HepG2 (cell line): ENCODE data around the gene TCF7L2. TPM values are rescaled to one million over a fixed set of nuclear protein-coding genes. Genes with fewer than 3 reads are reported as not detected.
A peak's percentile ranks its signal among the peaks of the same experiment; 100 is the strongest.

ENCODE experiments used
- ARHGAP35 ChIP-seq: sonication (generic); formaldehyde crosslinking; IDR thresholded peaks from 2 replicates; pipeline ENCODE4 v1.9.0; 2022; ENCODE audit warnings: mild to moderate bottlenecking, inconsistent platforms, moderate library complexity, missing genetic modification reagents, borderline replicate concordance
- ATF7 ChIP-seq, 2 experiments: fragments of 450-650 bp in 1 of 2; sonication (generic) in 1 of 2; formaldehyde crosslinking in 1 of 2; IDR thresholded peaks; 2 replicates each; pipeline versions ENCODE4 v1.4.0 to v1.6.1; 2016 to 2020; ENCODE audit warnings: antibody characterized with exemption in 1 of 2, mild to moderate bottlenecking in 1 of 2, missing genetic modification reagents in 1 of 2
- BORCS8-MEF2B ChIP-seq: sonication (generic); formaldehyde crosslinking; IDR thresholded peaks from 2 replicates; pipeline ENCODE4 v1.8.0; 2022; ENCODE audit warnings: mild to moderate bottlenecking, missing genetic modification reagents
- CHCHD3 ChIP-seq: sonication (generic); formaldehyde crosslinking; IDR thresholded peaks from 2 replicates; pipeline ENCODE4 v1.8.0; 2022; ENCODE audit warnings: mild to moderate bottlenecking, missing genetic modification reagents, moderate library complexity
- HMGA1 ChIP-seq: sonication (generic); formaldehyde crosslinking; conservative IDR thresholded peaks from 2 replicates; pipeline ENCODE4 v1.4.0; 2020; ENCODE audit warnings: missing genetic modification reagents
- HOXA9 ChIP-seq: sonication (generic); formaldehyde crosslinking; IDR thresholded peaks from 2 replicates; pipeline ENCODE4 v1.8.1; 2022; ENCODE audit warnings: missing genetic modification reagents, mild to moderate bottlenecking, moderate library complexity, borderline replicate concordance
- KAT2B ChIP-seq: fragments of 150-350 bp; IDR thresholded peaks from 2 replicates; pipeline ENCODE4 v1.6.1; 2014; ENCODE audit warnings: low read depth, low read length, borderline replicate concordance
- KDM5B ChIP-seq: sonication (generic); formaldehyde crosslinking; IDR thresholded peaks from 2 replicates; pipeline ENCODE4 v1.4.0; 2020; ENCODE audit warnings: missing genetic modification reagents, mild to moderate bottlenecking, borderline replicate concordance
- LCORL ChIP-seq, 2 experiments: fragments of 450-650 bp in 1 of 2; sonication (generic) in 1 of 2; formaldehyde crosslinking in 1 of 2; IDR thresholded peaks; 2 replicates each; pipeline versions ENCODE4 v1.5.0 to v1.6.1; 2017 to 2020; ENCODE audit warnings: antibody characterized with exemption in 1 of 2, missing genetic modification reagents in 1 of 2
- NFE2L1 ChIP-seq: sonication (generic); formaldehyde crosslinking; IDR thresholded peaks from 2 replicates; pipeline ENCODE4 v1.4.0; 2020; ENCODE audit warnings: missing genetic modification reagents, mild to moderate bottlenecking, borderline replicate concordance
- PATZ1 ChIP-seq: sonication (generic); formaldehyde crosslinking; IDR thresholded peaks from 2 replicates; pipeline ENCODE4 v1.4.0; 2020; ENCODE audit warnings: missing genetic modification reagents
- THRA ChIP-seq: sonication (generic); formaldehyde crosslinking; IDR thresholded peaks from 2 replicates; pipeline ENCODE4 v1.4.0; 2020; ENCODE audit warnings: missing genetic modification reagents, borderline replicate concordance
- ZBTB8A ChIP-seq: sonication (generic); formaldehyde crosslinking; IDR thresholded peaks from 2 replicates; pipeline ENCODE4 v1.4.0; 2020; ENCODE audit warnings: mild to moderate bottlenecking, low read depth, missing genetic modification reagents, borderline replicate concordance
- ZFP62 ChIP-seq: sonication (generic); formaldehyde crosslinking; IDR thresholded peaks from 2 replicates; pipeline ENCODE4 v1.4.0; 2020; ENCODE audit warnings: missing genetic modification reagents
- ZNF18 ChIP-seq: sonication (generic); formaldehyde crosslinking; IDR thresholded peaks from 2 replicates; pipeline ENCODE4 v1.8.0; 2022; ENCODE audit warnings: mild to moderate bottlenecking, missing genetic modification reagents; ENCODE audit not compliant: insufficient replicate concordance
- ZNF660 ChIP-seq: sonication (generic); formaldehyde crosslinking; IDR thresholded peaks from 2 replicates; pipeline ENCODE4 v1.5.1; 2020; ENCODE audit warnings: mild to moderate bottlenecking, low read depth, missing genetic modification reagents, borderline replicate concordance
- ZNF720 ChIP-seq: sonication (generic); formaldehyde crosslinking; IDR thresholded peaks from 2 replicates; pipeline ENCODE4 v1.4.0; 2020; ENCODE audit warnings: missing genetic modification reagents
- ZNF775 ChIP-seq: sonication (generic); formaldehyde crosslinking; IDR thresholded peaks from 2 replicates; pipeline ENCODE4 v1.4.0; 2020; ENCODE audit warnings: missing genetic modification reagents, mild to moderate bottlenecking, moderate library complexity, borderline replicate concordance
- polyA plus RNA-seq, 8 experiments: library from polyadenylated mRNA; depleted of rRNA in 3 of 8; stranded (reverse) in 7 of 8; unstranded in 1 of 8; fragments of >200 nt; fragmentation: Illumina TruSeq in 4 of 8; extraction: Trizol in 4 of 8; gene quantifications; 2 replicates each; pipeline versions ENCODE4 v1.2.1 to v1.2.3, GENCODE V29; 2011 to 2016; ENCODE audit warnings: low read depth in 4 of 8, missing spikeins in 1 of 8, mixed read lengths in 1 of 8; ENCODE audit not compliant: insufficient read depth in 1 of 8
- total RNA-seq, 5 experiments: library from RNA; depleted of rRNA; stranded (reverse); fragments of >200 nt; fragmentation: Illumina TruSeq; extraction: Trizol; gene quantifications; 2 replicates each; pipeline ENCODE4 v1.2.3, GENCODE V29; 2016; ENCODE audit warnings: low read depth in 1 of 5
- TF ChIP-seq, protein P1 (sequence below): sonication (generic); formaldehyde crosslinking; IDR thresholded peaks from 2 replicates; pipeline ENCODE4 v1.4.0; 2020; ENCODE audit warnings: missing genetic modification reagents; ENCODE audit errors: not compliant biosample characterization

Gene TCF7L2
- total and polyA plus RNA-seq, 2 of the 13 experiments (the other 11 are each of a cell fraction or from before 2014, with no cell fraction given) = 3.9 to 13.7 TPM

DNA sequence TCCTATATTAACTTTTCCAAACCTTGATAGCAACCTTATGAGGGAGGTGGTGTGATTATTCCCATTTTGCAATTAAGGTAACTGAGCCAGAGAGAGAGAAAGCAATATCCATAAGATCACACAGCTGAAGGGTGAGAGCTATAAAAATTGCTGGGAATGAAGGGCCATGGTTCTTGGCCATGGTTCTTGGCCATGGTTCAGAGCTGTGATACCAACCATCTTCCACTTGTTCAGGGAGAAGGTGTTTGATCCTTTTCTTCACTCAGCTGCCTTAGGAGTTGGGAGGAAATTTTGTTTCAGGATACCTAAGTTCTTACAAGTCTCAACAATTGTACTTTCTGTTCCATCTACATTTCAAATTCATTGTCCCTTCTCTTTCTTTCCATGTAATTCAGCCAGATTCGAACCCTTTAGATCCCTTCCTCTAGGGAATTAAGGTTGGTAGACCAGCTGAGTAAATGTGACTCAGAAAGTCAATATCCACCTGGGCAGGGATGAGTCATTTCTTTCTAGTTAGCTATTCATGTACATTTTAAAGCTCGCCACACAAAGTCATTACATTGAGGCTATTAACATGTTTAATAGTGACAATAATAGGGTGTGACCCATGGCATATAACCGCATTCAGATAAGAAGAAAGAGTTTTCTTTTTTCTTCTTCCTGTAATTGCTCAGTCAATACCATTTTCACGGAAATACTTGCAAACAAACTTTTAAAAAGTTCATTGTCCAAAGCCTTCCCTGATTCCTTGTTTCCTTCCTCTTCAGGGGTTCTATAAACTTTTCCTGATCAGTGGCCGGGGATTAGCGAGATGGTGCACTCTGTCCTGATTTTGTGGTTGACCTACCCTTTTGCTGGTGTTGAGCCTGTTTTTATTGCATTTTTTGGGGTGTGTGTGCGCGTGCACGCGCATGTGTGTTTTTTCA is 143.4 kb downstream of the TCF7L2 start (continued):
- no peak for TF ChIP-seq ARHGAP35 (CRISPR knock-in tag)
- TF ChIP-seq THRA = no peak
- TF ChIP-seq NFE2L1 (CRISPR knock-in tag) = no peak
- no peak for TF ChIP-seq LCORL (IDR thresholded peaks at IDR 0.05)
- TF ChIP-seq LCORL (CRISPR knock-in tag; IDR thresholded peaks at IDR 0.05) = no peak
- no peak for TF ChIP-seq ZNF660
- no peak for TF ChIP-seq HOXA9
- no peak for TF ChIP-seq ZFP62 (CRISPR knock-in tag)
- no peak for TF ChIP-seq PATZ1 (CRISPR knock-in tag)
- TF ChIP-seq ATF7 (IDR thresholded peaks at IDR 0.05) = peak; percentile 50
- TF ChIP-seq ATF7 (CRISPR knock-in tag; IDR thresholded peaks at IDR 0.05) = no peak; the same call in 1 of the 2 replicates
- TF ChIP-seq HMGA1 (CRISPR knock-in tag) = no peak
- TF ChIP-seq, protein P1, sequence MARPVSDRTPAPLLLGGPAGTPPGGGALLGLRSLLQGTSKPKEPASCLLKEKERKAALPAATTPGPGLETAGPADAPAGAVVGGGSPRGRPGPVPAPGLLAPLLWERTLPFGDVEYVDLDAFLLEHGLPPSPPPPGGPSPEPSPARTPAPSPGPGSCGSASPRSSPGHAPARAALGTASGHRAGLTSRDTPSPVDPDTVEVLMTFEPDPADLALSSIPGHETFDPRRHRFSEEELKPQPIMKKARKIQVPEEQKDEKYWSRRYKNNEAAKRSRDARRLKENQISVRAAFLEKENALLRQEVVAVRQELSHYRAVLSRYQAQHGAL (CRISPR knock-in tag) = no peak
- no peak for TF ChIP-seq ZNF18 (CRISPR knock-in tag)
- no peak for TF ChIP-seq ZBTB8A (CRISPR knock-in tag)
- TF ChIP-seq BORCS8-MEF2B = no peak
- no peak for TF ChIP-seq KDM5B (CRISPR knock-in tag)
- no peak for TF ChIP-seq ZNF720 (CRISPR knock-in tag)
- no peak for TF ChIP-seq CHCHD3
- TF ChIP-seq KAT2B = no peak
- no peak for TF ChIP-seq ZNF775 (CRISPR knock-in tag)
